H1 (cell line): ENCODE data around the gene TRPM1.

Experiments used
- CTBP2 ChIP-seq: IDR thresholded peaks from 2 replicates; pipeline ENCODE4 v1.7.0; 2011; ENCODE audit warnings: borderline replicate concordance, mild to moderate bottlenecking, moderate library complexity, mixed read lengths, low read length; ENCODE audit not compliant: insufficient read depth, insufficient read length
- CTCF ChIP-seq, 3 experiments: IDR thresholded peaks; 1 replicate in 2 of 3; 2 replicates in 1 of 3; pipeline versions ENCODE4 v1.5.1 to v1.6.1; 2011; ENCODE audit warnings: low read length in 3 of 3, mild to moderate bottlenecking in 3 of 3, inconsistent platforms in 2 of 3, low read depth in 1 of 3, moderate library complexity in 1 of 3; ENCODE audit not compliant: insufficient read depth in 1 of 3; ENCODE audit errors: control extremely low read depth in 1 of 3
- EP300 ChIP-seq, 2 experiments: IDR thresholded peaks; 1 replicate in 1 of 2; 2 replicates in 1 of 2; pipeline ENCODE4 v1.6.1; 2011 to 2012; ENCODE audit warnings: low read depth in 2 of 2, low read length in 2 of 2, mild to moderate bottlenecking in 2 of 2, borderline replicate concordance in 1 of 2, inconsistent platforms in 1 of 2, moderate library complexity in 1 of 2
- EZH2 ChIP-seq: fragments of 200-600 bp; sonication (generic); IDR thresholded peaks from 2 replicates; pipeline ENCODE4 v1.7.1; 2012; ENCODE audit warnings: low read depth, mild to moderate bottlenecking, moderate library complexity, low read length, inconsistent platforms; ENCODE audit not compliant: severe bottlenecking
- POLR2A ChIP-seq, 2 experiments: IDR thresholded peaks; 1 replicate in 1 of 2; 2 replicates in 1 of 2; pipeline ENCODE4 v1.6.1; 2011; ENCODE audit warnings: low read depth in 2 of 2, low read length in 2 of 2, mild to moderate bottlenecking in 2 of 2; ENCODE audit errors: control extremely low read depth in 1 of 2
- ZNF274 ChIP-seq: IDR thresholded peaks from 2 replicates; pipeline ENCODE4 v1.7.0; 2012; ENCODE audit warnings: low read length, borderline replicate concordance; ENCODE audit errors: extremely low read depth
- TF ChIP-seq, protein P1 (sequence below): IDR thresholded peaks from 2 replicates; pipeline ENCODE4 v1.6.1; 2012; ENCODE audit warnings: inconsistent platforms

DNA sequence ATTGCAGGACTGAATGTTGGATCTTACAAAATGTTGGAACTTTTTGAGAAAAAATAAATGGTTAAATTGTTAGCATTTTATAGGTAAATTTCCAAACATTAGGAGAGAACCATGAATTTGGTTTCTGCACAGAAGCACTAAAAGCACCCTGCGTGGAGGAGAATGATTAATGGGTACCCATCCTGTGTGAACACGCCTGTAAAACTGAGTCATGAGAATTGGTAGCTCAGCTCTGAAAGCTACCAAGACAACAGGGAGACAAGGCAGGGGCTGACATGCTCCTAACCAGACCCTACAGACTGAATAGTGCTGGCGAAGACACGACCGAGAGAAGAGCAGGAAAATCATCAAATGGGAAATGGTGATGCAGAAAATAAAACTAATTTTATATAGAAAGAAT, 77.7 kb downstream of the TRPM1 start:
- TF ChIP-seq, protein P1, sequence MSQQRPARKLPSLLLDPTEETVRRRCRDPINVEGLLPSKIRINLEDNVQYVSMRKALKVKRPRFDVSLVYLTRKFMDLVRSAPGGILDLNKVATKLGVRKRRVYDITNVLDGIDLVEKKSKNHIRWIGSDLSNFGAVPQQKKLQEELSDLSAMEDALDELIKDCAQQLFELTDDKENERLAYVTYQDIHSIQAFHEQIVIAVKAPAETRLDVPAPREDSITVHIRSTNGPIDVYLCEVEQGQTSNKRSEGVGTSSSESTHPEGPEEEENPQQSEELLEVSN: no peak
- TF ChIP-seq CTCF (IDR thresholded peaks at IDR 0.05; ENCODE audit: control extremely low read depth in 1 of 3, insufficient read depth in 1 of 3, low read depth in 1 of 3, low read length in 3 of 3) (no peak), POLR2A (IDR thresholded peaks at IDR 0.05; ENCODE audit: control extremely low read depth in 1 of 2, low read depth in 2 of 2, low read length in 2 of 2) (no peak), EZH2 (no peak), EP300 (IDR thresholded peaks at IDR 0.05; ENCODE audit: borderline replicate concordance in 1 of 2, low read depth in 2 of 2, low read length in 2 of 2) (no peak), ZNF274 (no peak), CTBP2 (no peak)
